ENCODE data around the gene KRTAP21-3.
"Not testable (repeated sequence)": the region's sequence is repeated elsewhere in the genome, so short reads cannot be mapped to it uniquely, and the experiment has no call there.

KRTAP21-3 gene
- total RNA-seq = 0 reads per million in 4 experiments

DNA sequence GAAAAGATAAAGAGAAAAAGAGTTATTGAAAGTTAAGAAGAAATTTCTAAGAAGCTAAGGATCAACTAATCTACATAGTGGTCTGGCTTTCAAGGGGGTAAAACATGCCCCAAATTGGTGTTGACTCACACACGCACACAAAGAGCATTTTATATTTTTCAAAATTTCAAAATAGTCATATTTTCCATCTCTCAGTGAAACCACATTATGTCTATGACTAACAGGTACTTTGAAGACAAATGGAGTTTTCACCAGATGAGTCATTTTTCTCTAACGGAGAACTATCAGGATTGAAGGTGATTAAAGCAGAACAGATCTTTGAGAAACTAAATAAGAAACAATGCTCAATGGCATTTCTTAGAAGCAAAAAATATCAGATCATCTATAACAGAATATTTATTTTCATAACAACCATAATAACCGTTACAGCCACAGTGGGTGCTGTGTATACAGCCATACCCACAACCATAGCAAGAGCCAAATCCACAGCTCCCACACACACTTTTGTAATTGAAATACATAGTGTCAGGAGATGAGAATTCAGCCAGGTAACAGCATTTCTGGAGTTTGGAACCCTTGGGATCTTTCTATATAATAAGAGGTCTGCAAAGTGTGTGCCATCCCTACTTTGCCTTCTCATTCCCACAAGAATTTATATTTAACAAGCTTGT is at the start of gene KRTAP21-3:
TSS of gene KRTAP21-3 (minus strand) at position 539 of the 671 bp plus-strand sequence. CDS start at position 521, 18 bp downstream.
- no peak for DNase-seq

DNA sequence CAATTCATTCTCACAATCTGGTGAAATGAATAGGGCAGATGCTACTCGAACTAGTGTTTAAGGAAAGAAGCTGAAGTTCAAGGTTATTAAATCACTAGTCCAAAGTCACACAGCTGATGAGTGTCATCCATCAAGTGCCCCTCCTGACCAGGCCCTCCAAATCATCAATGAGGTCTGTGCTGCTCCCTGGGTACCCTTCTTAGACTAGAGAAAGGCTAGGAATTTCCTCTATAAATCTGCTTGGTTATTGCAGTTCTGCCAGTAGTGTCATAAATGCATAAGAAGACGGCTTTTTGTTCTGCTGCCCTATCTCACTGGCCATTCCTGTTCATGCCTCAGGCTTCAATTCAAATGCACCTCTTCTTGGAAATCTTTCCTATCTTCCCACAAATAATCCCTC is 42.2 kb upstream of the KRTAP21-3 start:
- DNase-seq = no peak

DNA sequence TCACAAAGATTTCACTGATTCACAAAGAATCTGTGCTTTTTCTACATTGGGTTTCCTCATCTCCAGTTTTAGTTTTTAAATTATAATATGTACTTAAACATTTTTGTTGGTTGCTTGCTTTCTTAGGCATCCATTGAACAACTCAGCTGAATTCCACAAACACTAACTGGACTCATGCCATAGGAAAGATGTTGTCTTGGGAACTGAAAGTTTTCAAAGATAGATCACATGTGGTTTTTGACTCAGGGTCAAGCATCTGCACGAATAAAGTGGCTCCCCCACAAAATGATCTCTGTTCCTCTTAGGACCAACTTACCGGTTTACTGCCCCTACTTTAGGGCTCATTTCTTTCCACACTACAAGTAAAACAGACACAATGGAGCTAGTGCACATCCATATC is 39.7 kb upstream of the KRTAP21-3 start:
- DNase-seq = no peak

DNA sequence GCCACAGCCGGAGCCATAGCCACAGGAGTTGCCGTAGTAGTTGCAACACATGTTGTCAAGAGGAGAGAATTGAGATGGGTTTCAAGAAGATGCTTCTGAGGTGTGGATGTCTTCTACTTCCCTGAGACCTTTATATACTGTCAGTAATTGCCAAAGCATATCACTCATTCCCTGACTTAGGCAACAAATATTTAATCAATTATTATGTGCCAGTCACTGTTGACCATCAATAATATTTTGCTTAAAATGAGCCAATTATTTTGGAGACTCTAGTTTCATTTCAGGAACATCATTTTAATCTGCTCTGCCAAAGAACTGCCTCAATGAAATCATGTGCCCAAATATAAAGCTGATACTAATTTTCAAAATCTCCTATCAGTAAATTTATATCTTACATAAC is 36.8 kb upstream of the KRTAP21-3 start, which contains the start of gene KRTAP21-1:
TSS of gene KRTAP21-1 (minus strand) at position 101 of the 400 bp plus-strand sequence. CDS start at position 51, 50 bp downstream.
- DNase-seq = not testable (repeated sequence)

GRCh38 chr21:30747159-30747558 is 28.6 kb upstream of the KRTAP21-3 start, which contains the start of gene KRTAP21-2:
TSS of gene KRTAP21-2 (minus strand) at chr21:30747259. CDS start at chr21:30747202, 57 bp downstream.
- DNase-seq = no peak

GRCh38 chr21:30740462-30740861 is 21.9 kb upstream of the KRTAP21-3 start:
- no peak for DNase-seq

DNA sequence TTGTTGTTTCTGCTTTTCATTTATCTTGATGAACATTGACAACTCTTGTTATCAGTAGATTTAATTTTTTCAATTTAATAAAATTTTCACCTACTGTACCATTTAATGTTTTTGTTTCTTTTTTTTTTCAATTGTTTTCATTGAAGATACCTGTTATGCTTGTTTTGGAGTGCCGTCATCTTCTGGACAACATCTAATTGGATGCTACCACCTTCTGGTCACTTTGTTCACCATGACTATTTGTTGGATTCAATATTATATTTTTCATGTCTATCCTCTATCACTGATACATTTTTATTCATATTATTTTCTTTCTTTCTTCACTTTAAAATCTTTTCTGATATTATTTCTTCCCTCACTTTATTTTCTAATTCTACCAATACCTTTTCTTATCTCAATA is 14.4 kb upstream of the KRTAP21-3 start:
- DNase-seq = no peak

DNA sequence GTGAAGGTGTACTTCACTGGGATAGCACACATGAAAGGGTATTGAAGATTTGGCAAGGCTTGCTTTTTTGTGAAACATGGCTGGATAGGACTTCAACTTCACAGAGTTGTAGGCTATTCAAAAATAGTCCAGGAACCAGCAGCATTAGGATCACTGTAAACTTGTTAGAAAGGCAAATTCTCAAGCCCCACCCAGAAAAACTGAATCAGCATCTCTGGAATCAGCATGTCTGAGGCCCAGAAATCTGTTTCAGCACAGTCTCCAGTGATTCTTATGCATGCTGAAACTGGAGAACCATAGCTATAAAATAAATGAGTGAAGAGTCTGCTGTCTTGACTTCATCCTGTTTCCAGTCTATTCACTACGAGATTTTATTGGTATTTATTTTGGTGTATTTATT is 8.1 kb upstream of the KRTAP21-3 start:
- DNase-seq = no peak

- no peak for DNase-seq
These were observed 824 bp upstream of the KRTAP21-3 start for GRCh38 chr21:30719401-30719800.

GRCh38 chr21:30717105-30717504 is 1.5 kb downstream of the KRTAP21-3 start:
- DNase-seq = no peak

DNA sequence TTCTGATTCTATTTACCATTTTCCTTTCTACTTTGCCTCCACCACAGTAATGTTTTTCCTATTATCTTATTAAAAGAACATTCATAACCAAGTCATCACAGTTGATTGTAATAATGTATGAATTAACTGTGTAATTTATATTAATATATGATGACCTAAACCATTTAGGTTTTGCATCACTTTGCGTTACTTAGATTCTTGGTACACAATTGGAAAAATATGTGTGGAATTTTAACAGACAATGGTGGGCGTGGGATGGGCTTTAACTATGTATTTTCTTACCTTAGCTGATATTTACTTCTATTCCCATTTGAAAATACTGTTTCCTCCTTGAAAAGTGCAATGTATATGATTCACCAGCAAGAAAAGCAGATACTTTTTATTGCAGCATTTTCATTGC is 3.6 kb downstream of the KRTAP21-3 start:
- no peak for DNase-seq

DNA sequence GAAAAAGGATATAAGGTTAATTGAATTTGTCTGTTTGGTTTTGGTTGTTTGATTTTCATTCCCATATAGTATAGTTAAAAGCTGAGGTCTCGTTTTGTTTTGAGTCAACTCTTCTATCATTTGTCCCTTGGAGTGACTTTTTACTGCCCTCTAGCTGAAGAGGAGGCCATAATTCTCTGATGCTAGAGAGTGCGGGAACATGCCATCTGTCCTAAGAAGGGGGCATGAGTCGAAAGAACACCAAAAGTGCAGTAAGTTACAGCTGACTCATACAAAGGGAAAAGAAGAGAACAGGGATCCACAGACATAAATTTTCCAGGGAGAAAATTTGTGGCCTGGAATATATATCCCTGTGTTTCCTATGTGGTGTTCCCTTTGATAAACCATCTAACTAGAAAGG is 4.1 kb downstream of the KRTAP21-3 start:
- no peak for DNase-seq

DNA sequence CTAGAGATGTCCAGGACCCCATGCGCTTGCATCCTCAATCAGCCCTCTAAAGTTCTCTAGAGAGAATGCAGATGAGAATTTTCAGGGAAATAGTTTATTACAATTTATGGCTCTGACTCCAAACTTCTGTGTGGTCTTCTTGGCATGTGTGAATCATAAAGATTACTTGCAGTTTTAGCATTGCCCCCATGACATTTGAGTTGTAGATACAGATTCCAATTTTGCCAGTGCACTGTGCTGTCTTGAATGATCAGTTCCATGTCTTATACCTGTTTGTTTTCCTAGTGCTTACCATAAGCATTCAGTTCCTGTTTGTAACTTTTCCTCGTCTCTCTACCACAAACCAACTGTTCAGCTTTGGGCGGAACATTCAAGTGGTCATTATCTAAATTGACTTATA is 4.8 kb downstream of the KRTAP21-3 start:
- no peak for DNase-seq

GRCh38 chr21:30710499-30710898 is 8.1 kb downstream of the KRTAP21-3 start:
- no peak for DNase-seq

DNA sequence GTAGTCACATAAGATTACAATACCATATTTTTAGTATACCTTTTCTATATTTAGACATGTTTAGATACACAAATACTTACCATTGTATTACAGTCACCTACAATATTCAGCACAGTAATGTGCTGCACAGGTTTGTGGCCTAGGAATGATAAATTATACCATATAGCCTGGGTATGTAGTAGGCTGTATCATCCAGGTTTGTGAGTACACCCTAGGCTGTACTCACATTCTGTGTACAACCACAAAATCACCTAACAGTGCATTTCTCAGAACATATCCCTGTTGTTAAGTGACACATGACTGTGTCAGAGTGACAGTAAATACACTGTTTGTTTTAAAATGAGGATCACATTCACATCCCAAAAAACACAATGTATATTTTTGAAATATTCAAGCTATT is 11.2 kb downstream of the KRTAP21-3 start:
- no peak for DNase-seq

GRCh38 chr21:30695956-30696355 is 22.6 kb downstream of the KRTAP21-3 start:
- no peak for DNase-seq

DNA sequence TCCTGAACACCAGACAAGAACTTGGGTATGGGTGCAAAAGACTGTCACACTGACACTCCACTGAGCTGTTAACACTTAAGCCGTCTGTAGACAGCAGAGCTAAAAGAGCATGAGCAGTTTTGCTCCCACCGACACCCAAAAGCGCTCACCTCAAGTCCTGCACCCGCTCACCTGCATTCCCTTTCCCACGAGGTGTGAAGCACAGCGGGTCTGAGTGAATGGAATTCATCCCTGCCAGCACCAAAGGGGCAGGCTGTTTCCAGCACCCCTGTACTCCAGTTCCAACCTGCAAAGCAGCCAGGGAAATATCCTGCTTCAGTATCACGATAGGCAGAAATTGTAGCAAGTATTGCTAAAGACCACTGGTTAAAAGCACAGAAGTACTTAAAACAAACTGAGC is 28.8 kb downstream of the KRTAP21-3 start:
- no peak for DNase-seq

- DNase-seq = no peak
These were observed 34.1 kb downstream of the KRTAP21-3 start for GRCh38 chr21:30684506-30684905.

DNA sequence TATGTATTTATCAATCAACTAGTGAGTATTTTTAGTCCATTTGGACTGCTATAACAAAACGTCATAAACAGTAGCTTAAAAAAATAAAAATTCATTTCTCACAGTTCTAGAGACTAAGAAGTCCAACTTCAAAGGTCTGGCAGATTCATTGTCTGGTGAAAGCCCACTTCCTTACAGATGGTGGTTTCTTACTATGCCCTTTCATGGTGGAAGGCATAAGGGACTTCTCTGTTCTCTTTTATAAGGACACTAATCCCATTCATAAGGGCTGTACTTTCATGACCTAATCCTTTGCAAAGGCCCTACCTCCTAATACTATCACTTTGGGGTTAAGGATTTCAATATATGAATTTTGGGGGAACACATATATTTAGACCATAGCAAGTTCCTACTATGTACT is 38.0 kb downstream of the KRTAP21-3 start:
- DNase-seq = no peak

- DNase-seq = no peak
These were observed 41.8 kb downstream of the KRTAP21-3 start for GRCh38 chr21:30676737-30677136.

GRCh38 chr21:30674312-30674711 is 44.3 kb downstream of the KRTAP21-3 start:
- DNase-seq = no peak

- no peak for DNase-seq
These were observed 45.5 kb downstream of the KRTAP21-3 start for GRCh38 chr21:30672985-30673650.

DNA sequence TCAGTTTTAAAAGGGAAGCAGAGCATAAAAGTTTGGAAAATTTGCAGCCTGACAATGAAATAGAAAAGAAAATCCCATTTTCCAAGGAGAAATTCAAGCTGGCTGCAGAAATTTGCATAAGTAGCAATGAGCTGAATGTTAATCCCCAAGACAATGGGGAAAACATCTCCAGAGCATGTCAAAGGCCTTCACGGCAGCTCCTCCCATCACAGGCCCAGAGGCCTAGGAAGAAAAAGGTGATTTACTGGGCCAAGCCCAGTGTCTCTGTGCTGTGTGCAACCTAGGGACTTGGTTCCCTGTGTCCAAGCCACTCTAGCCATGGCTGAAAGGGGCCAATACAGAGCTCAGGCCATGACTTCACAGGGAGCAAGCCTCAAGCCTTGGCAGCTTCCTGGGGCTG is 49.8 kb downstream of the KRTAP21-3 start:
- DNase-seq = no peak
